HG03520 (cell line): ENCODE data around the gene CCS.
"Not testable (repeated sequence)": the region's sequence is repeated elsewhere in the genome, so short reads cannot be mapped to it uniquely, and the experiment has no call there.

ENCODE experiments used
- ATAC-seq: cut with Tn5 transposase; IDR thresholded peaks from one replicate; pipeline ENCODE4 v1.9.1; 2021; ENCODE audit warnings: mild to moderate bottlenecking, moderate library complexity; ENCODE audit not compliant: unreplicated experiment

CCS gene

DNA sequence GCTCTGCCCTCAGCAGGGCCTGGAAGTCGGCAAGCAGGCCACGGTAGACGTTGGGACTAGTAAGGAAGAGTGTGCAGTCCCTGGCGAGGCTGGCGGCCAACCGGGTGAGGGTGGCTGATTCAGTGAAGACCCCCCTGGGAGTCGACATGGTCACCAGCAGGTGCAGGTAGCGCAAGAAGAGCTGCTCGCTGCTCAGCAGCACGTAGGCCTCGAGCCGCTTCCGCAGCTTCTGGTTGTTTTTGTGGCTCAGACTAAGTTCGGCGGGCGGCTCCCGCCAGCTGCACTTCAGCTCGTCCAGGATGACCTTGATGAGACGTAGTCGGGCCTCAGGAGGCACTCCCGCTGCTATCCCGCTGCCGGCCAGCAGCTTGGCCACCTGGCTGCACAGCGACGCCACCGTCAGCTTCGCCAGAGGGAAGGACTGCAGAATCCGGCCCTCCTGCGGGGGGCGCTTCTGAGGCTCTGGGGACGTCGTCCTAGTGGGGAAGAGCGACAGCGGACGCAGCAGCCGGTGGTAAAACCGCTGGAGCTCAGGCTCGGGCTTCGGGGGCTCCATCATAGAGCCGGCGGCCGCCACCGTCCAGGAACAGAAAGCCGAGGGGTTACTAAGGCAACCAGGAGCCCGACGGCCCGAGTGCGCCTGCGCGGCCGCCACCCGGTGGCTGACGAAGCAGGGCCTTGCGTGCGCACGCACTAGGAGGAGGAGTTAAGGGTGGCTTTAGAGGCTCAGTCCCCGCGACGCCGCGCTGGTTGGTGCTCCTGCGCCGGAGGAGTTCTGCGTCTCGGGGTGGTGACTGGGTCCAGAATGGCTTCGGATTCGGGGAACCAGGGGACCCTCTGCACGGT is at the start of gene CCS, which contains the start of gene CCDC87:
TSS of gene CCS (plus strand) at position 729 of the 846 bp plus-strand sequence. CDS start at position 806, 77 bp downstream.
TSS of gene CCDC87 (minus strand) at position 607 of the 846 bp plus-strand sequence. CDS start at position 559, 48 bp downstream.
- peak; percentile 90 for ATAC-seq

GRCh38 chr11:66543263-66544107 is 49.5 kb upstream of the CCS start:
- no peak for ATAC-seq

- ATAC-seq, result not testable (repeated sequence)
Observed at GRCh38 chr11:66544952-66545351, 48.0 kb upstream of the CCS start.

DNA sequence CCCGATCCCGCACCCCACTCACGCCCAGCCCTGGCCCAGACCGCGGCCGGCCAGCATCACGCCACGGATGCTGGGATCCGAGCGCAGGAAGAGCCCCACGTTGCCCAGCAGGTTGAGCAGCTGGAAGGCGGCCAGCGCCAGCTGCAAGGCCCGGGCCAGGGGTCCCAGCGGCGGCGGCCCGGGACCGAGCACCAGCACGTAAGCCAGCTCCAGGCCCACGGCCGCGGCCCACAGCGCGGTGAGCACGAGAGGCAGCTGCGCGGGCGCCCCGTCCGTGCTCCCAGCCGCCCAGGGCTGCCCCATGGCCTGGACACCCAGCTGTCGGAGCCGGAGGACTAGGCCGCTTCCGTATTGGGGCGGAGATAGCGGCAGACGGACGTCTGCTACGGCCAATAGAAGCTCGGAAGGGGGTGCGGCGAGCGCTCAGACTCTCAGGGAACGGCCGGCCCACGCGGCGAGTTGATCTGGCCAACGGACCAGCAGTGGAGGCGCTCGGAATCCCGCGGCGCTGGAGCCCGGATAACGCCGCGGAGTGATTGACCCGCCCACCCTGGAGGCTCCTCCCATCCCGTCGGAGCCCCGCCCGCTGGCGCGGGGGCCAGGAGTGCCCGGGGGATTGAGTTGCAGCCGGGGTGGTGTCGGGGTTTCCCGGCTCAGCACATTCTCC is 47.2 kb upstream of the CCS start, which contains the start of gene ZDHHC24:
TSS of gene ZDHHC24 (minus strand) at position 348 of the 667 bp plus-strand sequence. CDS start at position 303, 45 bp downstream.
- ATAC-seq, result peak; percentile 74

GRCh38 chr11:66546368-66546965 is 46.5 kb upstream of the CCS start, which contains the start of gene ACTN3:
ACTN3 (plus strand) TSS chr11:66546903; CDS start chr11:66546938, 35 bp downstream.
- ATAC-seq, result no peak

- no peak for ATAC-seq
Observed at GRCh38 chr11:66546966-66547661, 45.9 kb upstream of the CCS start.

DNA sequence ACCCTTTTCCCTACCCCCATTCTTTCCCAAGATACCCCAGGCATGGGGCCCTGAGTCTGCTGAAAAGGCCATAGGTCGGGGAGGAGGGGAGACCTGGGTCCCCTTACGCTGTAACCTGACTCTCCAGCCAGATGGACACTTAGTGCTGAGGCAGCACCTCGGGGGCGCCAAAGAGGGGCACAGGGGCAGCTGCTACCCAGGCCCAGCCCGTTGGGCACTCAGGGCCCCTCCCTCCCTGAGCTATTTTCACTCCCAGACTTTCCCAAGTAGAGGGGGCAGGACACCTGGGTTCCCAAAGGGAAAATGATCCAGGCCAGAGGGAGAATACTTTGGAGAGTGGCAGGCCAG is 45.3 kb upstream of the CCS start:
- ATAC-seq, result no peak

DNA sequence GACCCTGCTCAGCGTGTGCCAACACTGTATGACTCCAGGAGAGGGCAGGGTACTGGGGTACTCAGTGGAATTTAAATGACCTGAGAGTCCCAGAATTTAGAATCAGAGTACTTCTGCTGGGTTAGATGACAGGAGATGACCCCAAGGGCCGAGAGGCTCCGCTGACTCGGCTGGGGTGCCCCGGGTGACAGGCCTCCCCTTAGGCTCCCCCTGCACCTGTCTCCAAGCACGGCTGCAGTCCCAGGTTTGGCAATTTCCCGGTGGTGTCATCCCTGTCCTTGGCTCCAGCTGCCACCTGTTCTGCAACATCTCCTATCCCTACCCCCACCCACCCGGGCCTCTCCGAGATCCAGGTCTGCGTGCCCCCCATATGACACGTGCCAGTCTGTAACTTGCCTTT is 44.9 kb upstream of the CCS start:
- no peak for ATAC-seq

DNA sequence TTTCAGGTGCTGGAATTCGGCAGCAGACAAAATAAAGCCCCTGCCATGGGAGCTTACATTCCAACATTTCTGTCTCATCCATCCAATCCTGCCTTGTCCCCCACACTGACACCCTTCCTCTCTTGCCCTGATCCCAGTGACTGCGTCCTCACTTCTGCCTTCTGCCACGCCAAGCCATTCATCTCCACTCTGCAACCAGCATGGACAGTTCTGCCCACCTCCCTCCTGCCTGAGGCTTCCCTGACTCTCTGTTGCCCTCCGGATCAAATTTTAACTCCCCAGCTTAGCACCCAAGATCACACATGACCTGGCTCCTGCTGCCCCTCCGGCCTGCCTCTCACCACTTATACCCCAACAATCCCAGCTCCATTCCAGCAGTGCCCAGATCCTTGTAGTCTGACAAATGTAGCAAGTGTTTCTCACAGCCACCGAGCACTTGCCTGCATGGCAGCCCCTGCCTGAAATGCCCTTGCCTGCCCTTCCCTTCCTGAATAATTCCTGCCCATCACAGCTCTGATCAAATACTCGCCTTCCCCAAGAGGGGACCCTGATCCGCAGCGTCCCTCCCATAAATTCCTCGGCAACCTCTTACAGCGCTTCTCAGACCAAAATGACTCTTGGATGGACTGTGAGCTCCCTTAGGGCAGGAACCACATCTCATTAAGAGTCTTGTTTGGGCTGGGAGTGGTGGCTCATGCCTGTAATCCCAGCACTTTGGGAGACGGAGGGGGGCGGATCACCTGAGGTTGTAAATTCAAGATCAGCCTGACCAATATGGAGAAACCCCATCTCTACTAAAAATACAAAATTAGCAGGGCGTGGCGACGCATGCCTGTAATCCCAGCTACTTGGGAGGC is 44.0 kb upstream of the CCS start:
- ATAC-seq, result no peak

GRCh38 chr11:66549696-66550095 is 43.3 kb upstream of the CCS start:
- ATAC-seq, result no peak

DNA sequence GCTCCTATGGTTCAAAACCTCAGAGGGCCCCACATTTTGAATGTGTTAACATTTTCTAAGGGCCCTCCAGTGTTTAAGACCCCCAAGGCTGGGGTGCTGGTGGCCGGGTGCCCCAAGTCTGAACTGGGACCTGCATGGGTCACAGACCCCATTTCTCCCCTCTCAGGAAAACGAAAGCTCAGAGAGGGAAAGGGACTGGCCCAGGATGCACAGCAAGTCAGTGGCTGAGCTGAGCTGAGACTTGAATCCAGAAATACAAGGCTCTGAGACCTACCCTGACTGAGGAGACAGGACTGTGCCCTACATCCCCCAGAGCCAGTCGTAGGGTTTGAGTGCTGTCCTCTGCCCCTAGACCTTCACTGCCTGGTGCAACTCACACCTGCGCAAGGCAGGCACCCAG is 42.1 kb upstream of the CCS start:
- no peak for ATAC-seq

- ATAC-seq, result no peak
Observed at GRCh38 chr11:66554602-66555001, 38.4 kb upstream of the CCS start.

GRCh38 chr11:66555416-66555815 is 37.6 kb upstream of the CCS start:
- ATAC-seq, result no peak

- ATAC-seq, result no peak
Observed at GRCh38 chr11:66556086-66556485, 36.9 kb upstream of the CCS start.

DNA sequence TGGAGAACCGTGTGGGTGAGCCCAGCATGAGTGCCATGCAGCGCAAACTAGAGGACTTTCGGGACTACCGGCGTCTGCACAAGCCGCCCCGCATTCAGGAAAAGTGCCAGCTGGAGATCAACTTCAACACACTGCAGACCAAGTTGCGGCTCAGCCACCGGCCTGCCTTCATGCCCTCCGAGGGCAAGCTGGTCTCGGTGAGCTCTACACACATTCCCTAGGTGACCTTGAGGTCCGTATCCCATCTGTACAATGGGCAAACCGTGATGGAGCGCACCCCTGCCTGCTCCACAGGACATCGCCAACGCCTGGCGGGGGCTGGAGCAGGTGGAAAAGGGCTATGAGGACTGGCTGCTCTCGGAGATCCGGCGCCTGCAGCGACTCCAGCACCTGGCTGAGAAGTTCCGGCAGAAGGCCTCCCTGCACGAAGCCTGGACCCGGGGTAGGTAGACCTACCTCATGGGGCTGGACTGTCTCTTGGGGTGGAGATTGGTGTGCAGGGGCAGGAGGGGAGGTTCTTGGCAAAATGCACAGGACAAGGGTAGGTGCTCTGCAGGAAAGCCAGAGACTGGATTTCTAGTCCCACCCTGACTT is 35.2 kb upstream of the CCS start:
- no peak for ATAC-seq

GRCh38 chr11:66559142-66559865 is 33.7 kb upstream of the CCS start:
- ATAC-seq, result no peak

GRCh38 chr11:66559866-66560676 is 32.9 kb upstream of the CCS start:
- ATAC-seq, result no peak
